GM12801 (cell line): Measurements from ENCODE around the gene ABHD1.

Experiments used
- CTCF ChIP-seq: IDR thresholded peaks from one replicate; pipeline ENCODE4 v1.5.1; 2011; ENCODE audit warnings: control low read depth; ENCODE audit not compliant: insufficient read length; ENCODE audit errors: extremely low read depth

Gene ABHD1

GRCh38 chr2:27080140-27080469 lies 43.5 kb upstream of the ABHD1 start:
- TF ChIP-seq CTCF: no peak

GRCh38 chr2:27080603-27080936 lies 43.0 kb upstream of the ABHD1 start:
- no peak for TF ChIP-seq CTCF

- no peak for TF ChIP-seq CTCF
Observed at GRCh38 chr2:27081984-27082772, 41.4 kb upstream of the ABHD1 start.

GRCh38 chr2:27082773-27083409 lies 40.7 kb upstream of the ABHD1 start:
- TF ChIP-seq CTCF: no peak

- no peak for TF ChIP-seq CTCF
Observed at GRCh38 chr2:27083410-27084296, 40.0 kb upstream of the ABHD1 start.

- no peak for TF ChIP-seq CTCF
Observed at GRCh38 chr2:27084297-27085061, 39.1 kb upstream of the ABHD1 start.

- no peak for TF ChIP-seq CTCF
Observed at GRCh38 chr2:27085062-27085672, 38.4 kb upstream of the ABHD1 start.
